Activated CD4-positive, alpha-beta T cell treated with anti-CD3 and anti-CD28 coated beads for 24 hours (primary cell): ENCODE results near the gene ZIC1.

Source experiments
- DNase-seq, 2 donors: peaks; one replicate each; pipeline ENCODE4 v3.0.0-alpha.2; 2020; ENCODE audit warnings: low read depth in 2 of 2

Gene ZIC1

GRCh38 chr3:147409143-147410115, at the start of gene ZIC1:
Gene ZIC1 (plus strand): TSS chr3:147409365. CDS start chr3:147410113, 748 bp downstream.
- DNase-seq = no peak

DNA sequence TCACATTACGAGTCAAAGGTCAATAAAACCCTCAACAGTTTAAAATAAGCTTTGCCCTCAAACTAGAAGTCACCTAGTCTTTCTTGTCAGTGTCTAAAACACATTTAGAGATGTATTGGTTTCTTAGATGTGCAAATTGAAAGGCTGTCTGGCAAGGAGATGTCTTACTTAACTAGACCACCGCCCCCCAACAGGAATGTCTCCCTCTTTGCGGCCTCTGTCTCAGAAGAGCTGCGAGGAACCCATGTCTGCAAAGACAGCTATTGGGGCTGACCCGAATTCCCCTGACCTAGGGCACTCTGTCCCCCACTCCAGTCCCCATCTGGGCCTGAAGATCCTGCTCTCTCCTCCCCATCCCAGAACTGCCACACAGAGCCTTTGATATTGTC, 49.1 kb upstream of the ZIC1 start:
- no peak for DNase-seq

- no peak for DNase-seq
These were observed 48.3 kb upstream of the ZIC1 start for GRCh38 chr3:147360646-147361453.

GRCh38 chr3:147361454-147362420, 47.4 kb upstream of the ZIC1 start:
- DNase-seq = peak in 1 of 2 donors; percentile 17

DNA sequence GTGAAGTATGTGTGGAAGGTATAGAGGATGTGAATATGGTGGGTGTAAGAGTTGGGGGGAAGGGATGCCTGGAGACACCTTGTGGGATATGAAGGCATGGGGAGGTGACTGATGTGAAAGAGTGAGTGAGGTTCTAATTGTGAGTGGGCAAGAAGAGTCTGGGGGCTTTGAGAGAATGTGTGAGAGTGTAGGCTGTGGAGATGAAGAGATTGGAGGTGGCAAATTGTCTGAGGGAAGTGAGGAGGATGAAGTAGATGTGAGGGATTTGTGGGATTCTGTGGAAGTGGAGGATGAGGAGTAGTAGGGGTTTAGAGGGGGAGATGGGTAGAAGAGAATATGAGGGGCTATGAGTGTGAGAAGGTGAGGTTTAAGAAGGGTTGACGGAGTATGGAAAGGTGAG, 44.4 kb upstream of the ZIC1 start:
- DNase-seq = no peak

DNA sequence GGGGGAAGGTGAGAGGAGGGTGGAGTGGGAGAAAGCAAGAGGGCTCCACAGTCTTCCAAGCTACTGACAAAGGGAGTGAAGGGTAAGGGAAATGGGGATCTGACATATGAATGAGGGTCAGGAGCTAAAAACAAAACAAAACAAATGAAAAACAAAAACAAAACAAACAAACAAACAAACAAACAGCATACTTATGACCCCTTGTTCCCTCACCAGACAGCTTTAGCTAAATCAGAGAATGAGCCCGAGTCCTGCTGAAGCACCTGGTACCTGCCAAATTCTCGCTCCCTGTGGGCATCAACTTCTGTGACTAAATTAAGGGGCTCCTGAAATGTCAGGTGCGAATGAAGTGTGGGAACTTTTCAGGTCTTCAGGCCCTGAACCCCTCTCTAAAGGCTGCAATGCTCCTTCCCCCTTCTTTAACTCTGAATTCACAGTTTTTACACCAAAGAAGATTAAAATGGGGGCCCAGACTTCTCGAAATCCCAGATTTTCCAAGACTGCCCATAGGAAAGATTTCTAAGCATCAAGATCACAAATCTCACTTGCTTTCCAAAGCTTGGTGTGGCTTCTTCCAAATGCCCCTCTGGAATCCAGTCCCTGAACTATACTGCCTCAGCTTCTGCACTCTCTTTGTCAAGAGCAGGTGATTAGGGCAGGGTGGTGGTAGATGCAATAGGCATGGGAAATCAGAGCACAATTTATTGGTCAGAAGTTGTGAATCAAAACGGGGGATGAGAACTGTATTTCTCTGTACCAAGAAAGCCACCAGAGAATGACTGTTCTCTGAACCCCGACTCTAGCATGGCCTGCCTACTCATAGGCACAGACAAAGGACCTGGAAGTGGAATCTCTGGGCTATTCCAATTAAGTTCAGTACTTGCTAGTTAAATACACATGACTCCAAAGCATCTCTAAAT, 43.7 kb upstream of the ZIC1 start:
- DNase-seq = no peak

DNA sequence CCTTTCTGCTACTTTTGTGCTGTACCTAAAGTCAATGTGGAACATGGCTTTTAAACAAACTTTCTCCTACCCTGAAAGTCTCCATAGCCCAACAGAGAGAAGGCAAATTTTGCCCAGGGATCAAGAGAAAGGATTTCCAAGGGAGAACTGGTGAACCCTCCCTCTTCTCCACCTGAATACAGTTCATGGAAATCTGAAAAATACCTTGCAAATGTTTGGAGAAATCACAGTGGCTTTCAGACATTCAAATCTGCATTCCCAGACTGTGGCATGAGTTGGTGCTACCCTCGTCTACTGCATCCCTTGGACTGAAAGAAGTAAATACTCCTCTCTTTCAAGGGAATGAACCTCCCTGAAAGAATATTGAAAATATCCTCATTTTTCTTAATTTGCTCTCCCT, 41.5 kb upstream of the ZIC1 start:
- no peak for DNase-seq

DNA sequence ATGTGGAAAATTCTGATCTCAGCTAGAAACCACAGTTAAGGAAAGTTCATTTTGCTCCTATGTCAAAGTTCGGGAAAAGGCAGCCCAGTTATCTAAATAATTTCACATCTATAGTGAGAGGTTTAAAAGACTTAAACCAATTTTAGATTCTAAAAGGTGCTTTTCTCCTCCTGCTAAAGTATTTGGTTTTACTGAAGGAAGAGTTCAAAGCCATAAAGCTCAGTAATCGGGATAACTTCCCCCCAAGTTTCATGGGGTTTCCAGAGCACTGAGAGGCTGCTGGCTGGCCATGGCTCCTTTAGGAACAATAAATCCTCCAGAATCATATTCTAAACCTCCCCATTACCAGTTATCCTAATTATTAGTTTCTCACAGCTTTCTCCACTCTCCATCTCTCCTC, 41.0 kb upstream of the ZIC1 start:
- DNase-seq = no peak

GRCh38 chr3:147368561-147369221, 40.5 kb upstream of the ZIC1 start:
- DNase-seq = no peak

DNA sequence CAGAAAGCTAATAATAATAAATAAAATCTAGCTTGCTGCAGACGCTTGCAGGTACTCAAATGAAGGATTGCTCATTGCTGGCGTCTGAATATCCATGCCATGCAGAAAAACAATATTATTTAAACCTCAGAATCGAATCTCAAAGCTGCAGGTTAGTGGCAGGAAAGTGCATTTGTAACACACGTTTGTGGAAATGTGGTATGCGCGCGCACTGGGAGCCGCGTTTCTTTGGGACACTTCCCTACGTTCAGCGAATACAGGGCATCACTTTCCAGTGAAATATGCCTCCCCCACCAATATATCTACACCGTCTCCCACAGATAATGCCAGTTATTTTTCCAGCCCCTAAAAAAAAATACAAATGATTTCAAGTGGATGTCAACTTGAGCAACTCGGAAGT, 39.9 kb upstream of the ZIC1 start:
- no peak for DNase-seq

GRCh38 chr3:147369661-147370123, 39.5 kb upstream of the ZIC1 start:
- DNase-seq = no peak

DNA sequence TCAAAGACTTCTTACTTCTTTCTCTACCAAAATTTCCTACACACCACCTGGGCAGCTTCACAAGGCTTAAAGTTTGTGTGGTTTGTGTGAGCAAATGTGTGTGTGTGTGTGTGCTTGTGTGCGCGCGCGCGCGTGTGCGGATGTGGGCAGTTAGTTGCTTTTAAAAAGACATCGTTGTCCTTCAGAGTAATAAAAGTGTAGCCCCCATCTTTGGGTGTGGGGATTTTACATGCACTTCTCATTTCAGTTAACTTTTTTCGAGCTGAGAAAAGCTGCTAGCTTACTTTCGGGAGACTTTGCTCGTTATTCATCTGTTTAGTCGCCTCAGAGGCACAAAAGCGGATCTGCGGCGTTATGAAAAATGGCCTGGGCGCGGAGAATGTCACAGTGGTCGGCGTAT, 38.8 kb upstream of the ZIC1 start:
- no peak for DNase-seq

GRCh38 chr3:147371140-147371539, 38.0 kb upstream of the ZIC1 start:
- DNase-seq = no peak

- no peak for DNase-seq
These were observed 37.3 kb upstream of the ZIC1 start for GRCh38 chr3:147371771-147372340.

- DNase-seq = no peak
These were observed 36.6 kb upstream of the ZIC1 start for GRCh38 chr3:147372525-147373027.

DNA sequence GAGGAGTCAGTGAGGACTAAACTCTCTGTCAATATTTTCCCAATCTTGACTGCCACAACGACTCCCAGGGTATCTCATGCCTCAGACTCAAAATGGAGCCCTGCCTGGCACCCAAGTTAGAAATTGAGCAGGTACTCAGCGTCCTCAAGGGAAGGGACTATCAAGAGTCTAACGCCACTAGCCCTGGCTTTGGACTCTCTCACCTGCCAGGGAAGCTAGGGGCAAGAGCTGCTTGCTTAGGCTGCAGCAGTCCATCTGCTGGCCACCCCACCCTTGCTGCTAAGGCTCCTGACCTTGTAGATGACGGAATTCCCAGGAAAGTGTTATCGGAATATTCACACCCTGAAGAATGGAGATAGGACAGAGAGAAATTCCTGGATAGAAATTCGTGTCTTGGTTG, 35.9 kb upstream of the ZIC1 start:
- no peak for DNase-seq

- DNase-seq = no peak
These were observed 31.5 kb upstream of the ZIC1 start for GRCh38 chr3:147377412-147378367.

- no peak for DNase-seq
These were observed 29.5 kb upstream of the ZIC1 start for GRCh38 chr3:147379651-147380050.
